G401.6 (cell line): ENCODE data around the gene TENT5A.

Experiments used
- FAIRE-seq: peaks from 2 replicates; lab custom pipeline; 2012; peaks lifted over from hg19 to GRCh38; lab: Jason Lieb, UNC

TENT5A gene

DNA sequence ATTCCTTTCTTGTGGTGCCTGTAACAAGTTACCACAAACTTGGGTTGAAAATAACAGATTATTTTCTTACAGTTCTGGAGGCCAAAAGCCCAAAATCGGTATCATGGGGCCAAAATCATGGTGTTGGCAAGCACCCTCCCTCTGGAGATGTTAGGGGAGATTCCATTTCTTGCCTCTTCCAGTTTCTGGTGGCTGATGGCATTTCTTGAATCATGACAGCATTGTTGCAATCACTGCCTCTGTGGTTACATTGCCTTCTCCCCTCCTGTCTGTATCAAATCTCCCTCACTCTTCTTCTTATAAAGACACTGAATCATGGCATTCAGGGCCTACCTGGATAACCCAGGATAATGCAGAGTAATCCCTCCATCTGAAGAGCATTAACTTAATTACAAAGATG is 17.9 kb upstream of the TENT5A start:
- FAIRE-seq = no peak

DNA sequence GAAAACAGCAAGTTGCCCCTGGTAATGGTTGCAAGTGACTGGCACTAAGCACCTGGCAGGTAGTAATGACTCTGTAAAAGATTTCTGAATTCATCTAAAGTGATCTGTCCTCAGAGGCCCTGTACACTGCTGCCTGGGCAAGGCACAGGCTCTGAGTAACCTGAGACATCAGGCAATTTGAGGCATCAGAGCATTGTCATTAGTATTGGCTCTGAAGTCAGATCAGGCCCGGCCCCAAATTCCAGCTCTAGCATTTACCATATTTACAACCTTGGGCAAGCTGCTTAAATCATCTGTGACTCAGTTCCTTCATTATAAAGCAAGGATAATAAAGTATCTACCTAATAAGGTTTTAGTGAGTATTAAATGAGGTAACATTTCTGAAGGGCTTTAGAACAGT is 17.3 kb upstream of the TENT5A start:
- no peak for FAIRE-seq

DNA sequence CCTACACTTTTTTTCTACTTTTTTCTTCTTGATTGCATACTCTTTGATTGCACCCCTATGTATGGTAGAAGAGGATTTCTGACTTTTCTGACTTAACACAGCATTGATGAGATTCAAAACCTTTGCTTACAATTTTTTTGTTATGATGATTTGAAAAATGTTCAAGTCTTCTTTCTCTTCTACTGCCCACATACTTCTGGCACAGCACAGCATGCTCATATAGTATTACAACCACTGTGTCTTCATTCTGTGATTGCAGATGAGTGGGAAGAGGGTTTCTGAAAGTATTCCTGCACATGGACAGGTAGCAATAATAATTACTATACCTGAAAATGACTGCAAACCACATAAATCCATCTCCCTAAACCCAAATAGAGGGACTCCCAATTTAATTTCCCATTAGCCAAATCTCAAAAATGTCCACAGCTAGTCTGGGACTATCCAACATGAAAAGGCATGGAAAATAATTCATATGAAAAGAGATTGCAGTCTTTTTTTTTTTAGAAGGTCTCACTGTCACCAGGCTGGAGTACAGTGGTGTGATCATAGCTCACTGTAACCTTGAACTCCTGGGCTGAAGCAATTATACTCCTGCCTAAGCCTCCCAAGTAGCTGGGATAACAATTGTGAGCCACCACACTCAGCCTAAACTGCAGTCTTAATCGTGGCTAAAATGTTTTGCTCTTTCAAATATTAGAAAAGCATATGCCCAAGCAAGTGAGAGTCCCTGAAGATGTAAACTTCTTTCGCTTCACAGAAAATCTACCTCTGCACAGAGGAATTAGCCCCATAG is 15.9 kb upstream of the TENT5A start:
- no peak for FAIRE-seq

DNA sequence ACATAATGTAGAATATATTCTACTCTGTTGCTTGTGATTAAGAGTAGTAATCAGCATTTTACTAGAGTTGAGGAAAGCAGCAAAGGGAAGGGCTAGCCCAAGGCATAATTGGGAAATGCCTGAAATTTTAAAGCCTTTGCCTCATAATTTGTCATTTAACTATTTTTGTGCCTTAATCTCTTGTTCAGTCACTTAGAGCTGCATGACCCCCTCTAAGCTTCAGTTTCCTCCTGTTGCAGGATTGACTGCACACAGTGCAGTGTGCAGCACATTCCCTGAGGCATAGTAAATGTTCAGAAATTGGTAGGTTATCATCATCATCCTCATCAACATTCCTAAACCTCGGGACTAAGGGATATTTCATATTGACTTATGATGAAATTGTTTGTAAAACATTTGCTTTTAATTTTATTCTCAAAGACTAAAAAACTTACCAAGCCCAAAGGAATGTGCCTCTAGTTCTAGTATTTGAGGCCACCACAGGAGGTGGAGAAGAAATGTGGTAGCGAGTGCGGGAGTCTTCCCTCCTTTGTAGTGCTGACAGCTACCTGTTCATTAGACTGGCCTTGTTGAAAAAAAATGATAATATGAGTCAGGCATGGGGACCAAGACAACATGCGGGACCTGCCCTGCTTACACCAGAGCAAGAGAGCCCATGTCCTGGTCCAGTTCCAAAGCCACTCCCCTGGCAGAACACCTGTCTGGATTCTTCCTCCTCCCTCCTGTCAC is 14.8 kb upstream of the TENT5A start:
- peak; percentile 71 for FAIRE-seq

DNA sequence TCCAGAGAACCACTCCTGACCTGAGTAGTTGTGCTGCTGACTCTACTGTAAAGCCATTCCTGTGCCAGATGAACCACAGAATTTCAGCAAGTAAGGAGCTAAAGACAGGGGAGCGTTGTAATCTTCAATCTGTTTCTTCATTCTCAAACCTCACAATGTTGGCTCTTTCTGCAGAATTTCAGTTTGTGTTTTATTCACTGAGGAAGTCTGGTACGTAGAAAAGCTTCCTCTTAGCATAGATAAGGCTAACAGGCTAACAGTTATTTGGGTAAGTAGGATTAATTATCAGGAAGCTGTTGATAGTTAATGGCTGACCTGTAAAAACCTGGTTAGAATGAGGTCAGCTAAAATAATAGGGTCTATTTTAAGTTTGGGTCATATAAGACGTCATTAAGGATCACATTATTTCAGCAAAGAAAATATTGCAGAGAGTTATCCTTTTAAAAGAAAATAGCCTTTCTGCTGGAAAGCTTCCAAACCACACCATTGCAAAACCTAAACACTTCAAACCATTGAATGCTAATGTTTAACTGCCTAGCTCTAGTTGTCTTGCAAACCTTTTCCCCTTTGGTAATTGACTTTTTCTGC is 14.1 kb upstream of the TENT5A start:
- FAIRE-seq = peak; percentile 77

DNA sequence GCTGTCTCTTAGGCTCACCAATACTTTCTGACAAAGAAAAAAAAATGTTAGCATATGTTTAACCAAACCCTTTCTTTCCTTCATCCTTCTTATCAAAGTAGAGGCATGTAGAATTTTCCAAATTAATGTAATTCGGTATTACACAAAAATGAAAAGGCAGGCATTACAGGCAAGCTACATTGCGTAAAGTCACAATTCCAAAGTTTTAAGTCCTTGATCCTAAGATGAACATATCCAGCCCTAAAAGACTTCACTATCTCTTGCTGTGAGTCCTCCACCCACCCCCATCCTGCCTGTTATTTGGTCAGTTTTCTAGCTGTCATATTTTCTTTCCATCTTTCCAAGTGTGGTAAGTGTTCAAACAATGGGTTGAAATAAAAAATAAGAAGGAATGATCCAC is 12.1 kb upstream of the TENT5A start:
- no peak for FAIRE-seq

DNA sequence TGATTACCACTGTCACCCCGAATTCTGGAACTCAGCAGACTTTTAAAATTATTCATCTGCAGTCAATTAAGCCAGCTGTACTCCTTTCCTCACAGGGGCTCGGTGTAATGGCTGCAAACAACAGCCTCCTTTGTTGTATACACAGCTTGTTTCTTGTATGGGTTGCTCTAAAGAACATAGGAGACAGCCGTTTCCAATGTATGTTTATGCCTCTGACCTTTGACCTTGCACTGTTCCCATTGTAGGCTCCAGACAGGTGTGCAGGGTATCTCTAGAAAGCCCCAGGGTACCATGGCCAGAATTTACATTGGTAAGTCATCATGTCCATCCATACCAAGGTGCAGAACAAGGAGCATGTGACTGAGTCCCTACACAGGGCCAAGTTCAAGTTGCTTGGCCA is 11.5 kb upstream of the TENT5A start:
- FAIRE-seq = no peak

DNA sequence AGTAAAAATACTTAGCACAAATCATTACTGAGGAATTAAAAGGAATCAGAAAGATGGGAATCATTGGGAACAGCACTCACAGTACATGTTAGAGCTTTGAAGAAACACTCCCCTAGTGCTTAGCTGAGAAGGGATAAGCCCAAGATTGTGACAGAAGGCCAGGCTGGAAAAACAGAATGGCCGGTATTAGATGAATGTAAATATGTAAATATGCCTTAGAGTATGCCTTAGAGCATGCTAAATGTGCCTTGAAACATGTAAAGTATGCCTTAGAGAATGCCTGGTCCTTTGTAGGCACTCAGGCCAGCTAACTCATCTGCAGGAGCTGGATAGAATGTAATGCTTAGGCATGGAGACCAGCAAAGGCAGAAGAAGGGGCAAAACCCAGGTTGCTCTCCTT is 10.6 kb upstream of the TENT5A start:
- no peak for FAIRE-seq

DNA sequence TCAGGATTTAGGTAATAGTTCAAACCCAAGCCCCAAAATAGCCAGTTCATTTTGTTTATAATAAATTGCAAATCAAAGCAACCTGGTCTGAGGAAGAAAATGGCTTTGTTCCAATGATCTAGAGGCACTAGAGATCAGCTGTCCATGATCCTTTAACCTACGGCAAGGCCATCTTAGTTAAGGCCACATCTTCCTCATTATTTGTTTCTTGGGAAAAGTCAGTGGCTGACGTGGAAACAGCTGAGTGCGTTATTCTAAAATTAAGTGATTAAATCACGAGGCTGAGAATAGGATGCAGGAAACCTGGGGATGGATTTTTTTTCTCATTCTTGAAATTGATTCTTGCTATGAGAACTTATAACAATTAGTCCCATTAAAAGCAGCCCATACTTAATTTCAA is 10.1 kb upstream of the TENT5A start:
- FAIRE-seq = no peak

DNA sequence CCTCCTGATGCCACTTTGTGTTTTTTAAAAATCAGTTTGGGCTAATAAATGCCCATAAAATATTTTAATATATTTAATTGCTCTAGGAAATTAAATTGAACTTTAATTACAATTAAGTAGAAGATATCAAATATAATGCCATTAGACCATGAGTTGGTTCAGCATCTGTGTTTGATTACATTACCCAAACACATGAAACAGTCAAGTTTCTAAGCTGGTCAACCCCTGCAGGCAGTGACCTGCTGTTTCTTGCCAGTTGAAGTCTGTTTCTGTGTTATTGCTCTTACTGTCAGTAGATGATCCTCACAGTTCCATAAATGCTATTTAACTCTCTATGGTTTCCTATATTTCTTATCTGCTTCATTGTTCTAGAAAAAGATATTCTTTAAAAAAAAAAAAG is 9.7 kb upstream of the TENT5A start:
- FAIRE-seq = no peak

DNA sequence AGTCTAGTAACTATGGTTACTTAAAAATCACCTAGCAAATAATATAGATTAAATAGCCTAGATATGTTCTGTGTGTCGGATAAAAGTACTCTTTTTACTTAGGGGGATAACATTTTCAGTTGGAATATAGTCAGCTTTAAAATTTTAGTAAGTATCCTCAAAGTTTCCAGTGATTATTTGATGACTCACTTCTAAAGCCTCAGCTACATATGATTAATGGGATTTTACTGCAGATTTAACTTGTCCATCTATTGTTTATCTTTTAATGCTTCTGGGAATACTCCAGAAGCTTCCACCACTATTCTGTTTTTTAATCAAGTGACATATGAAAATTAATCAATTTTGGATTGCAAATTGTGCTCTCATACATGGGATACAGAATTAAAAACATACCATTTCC is 8.7 kb upstream of the TENT5A start:
- no peak for FAIRE-seq

DNA sequence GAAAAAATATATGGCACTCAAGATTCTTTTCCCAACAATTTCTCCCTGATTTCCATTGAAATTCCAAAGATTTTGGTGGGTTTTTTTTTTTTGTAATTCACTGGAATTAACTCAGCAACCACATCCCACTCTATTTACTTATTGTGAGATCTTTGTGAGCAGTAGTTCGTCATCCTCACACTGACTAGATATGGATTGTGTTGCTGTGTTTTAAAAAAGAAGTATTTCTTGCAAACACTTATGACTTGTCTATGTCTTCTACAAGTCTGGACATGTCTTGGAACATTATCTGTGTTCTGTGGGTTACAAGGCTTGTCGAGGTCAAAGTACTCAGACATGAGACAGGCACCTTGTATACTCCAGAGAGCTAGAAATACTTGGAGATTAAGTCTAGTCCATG is 7.3 kb upstream of the TENT5A start:
- FAIRE-seq = no peak

DNA sequence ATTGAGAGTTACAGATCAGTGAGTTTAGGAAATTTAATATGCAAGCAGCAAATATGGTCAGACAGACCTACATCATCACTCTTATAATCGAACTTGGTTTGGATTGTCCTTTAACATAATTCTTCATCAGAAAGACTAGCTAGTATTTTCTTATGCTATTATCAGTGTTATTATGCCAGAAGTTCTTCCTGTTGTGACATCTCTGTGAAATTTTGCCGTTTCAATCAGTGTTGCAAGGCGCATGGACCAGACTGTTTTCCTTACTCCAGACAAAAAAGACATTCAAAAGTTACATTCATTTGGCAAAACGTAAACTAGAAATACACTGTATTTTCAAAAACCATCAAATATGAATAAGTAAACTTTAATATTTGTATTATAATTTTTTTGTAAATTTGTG is 5.7 kb upstream of the TENT5A start:
- FAIRE-seq = peak; percentile 54

DNA sequence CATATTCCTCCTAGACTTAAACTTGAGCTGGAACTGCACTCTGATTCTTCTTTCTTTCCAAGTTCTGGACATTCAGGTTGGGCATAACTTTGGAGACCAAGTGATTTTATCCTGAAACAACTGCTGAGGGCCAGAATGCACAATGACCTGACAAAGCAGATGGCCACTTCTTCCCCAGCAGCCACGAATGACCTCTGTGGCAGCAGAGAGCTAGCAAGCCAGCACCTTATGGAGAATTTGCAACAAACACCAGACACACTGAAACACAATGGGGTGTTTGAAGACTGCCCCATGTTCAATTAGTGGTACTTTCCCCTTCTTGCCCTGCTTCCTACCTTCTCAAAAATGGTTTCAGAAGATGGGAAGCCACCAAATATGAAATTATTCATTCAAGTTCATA is 4.2 kb upstream of the TENT5A start:
- FAIRE-seq = no peak

DNA sequence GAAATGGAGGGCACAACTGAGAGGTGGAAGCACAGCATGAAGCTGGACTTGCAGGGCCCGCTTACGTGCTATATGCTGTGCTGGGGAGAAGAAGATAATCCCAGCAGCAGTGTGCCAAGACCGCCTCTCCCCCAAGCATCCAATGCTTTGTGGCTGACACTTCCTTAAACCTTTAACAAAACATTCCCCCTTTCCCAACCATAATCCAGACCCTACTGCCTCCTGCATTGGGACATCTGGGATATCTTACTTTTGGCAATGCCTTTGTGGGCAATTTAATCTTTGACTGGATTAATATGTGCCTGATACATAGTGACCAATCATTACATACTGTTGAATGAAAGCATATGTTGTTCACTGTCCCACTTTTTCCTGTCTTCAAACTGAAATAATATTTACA is 3.1 kb upstream of the TENT5A start:
- FAIRE-seq = no peak

DNA sequence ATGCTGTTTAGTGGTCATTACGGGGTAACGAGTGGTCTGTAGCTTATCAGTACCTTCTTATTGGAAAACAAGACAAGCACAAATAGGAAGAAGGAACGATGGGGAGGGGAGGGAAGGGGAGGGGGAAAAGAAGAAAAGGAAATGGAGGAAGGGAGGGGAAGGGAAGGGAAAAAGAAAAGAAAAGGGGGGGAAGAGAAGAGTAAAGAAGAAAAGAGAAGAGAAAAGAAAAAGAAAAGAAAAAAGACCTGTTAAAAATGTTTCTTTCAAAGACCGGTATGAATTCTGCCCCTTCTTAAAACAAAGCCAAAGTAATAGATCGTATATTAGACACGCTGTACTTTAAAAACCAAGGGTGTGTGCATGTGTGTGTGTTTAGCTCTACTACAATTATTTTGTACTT is 2.4 kb upstream of the TENT5A start:
- no peak for FAIRE-seq

DNA sequence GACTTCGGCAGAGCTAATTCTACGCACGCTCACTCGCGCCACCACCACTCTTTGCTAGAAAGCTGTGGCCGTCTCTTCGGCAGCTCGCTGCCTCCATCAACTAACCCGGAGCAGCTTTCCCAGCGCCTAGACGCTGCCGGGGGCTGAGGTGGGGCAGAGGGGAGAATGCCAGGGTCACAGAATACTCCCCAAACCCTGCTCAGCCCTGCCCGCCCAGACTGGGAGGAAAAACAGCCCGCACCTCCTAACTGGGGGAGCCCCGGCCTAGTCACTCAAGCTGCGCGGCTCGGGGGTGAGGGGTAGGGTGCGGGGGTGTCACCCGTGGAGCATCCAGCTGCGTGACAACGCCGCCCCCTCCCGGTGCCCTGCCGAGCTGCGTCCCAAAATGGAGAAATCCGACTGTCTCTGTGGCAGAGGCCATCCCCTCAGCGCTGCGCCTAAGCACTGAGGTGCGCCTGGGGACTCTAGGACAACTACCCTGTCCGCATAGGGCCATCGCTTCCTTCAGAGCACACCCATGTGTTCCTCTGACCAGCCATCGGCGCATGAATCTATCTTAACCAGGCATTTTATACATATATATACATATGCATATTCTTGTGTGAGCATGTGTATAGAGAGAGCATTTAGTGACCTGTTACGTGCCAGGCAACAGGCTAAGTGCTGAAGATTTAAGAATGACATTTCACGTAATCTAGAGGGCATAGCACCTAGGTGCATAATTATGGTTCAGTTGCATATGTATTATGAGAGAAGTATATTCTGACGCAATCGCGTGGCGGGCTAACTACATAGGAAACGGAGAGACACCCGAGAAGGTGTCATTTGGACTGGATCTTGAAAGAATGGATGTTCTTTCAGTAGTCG is 1.5 kb upstream of the TENT5A start:
- FAIRE-seq = no peak

DNA sequence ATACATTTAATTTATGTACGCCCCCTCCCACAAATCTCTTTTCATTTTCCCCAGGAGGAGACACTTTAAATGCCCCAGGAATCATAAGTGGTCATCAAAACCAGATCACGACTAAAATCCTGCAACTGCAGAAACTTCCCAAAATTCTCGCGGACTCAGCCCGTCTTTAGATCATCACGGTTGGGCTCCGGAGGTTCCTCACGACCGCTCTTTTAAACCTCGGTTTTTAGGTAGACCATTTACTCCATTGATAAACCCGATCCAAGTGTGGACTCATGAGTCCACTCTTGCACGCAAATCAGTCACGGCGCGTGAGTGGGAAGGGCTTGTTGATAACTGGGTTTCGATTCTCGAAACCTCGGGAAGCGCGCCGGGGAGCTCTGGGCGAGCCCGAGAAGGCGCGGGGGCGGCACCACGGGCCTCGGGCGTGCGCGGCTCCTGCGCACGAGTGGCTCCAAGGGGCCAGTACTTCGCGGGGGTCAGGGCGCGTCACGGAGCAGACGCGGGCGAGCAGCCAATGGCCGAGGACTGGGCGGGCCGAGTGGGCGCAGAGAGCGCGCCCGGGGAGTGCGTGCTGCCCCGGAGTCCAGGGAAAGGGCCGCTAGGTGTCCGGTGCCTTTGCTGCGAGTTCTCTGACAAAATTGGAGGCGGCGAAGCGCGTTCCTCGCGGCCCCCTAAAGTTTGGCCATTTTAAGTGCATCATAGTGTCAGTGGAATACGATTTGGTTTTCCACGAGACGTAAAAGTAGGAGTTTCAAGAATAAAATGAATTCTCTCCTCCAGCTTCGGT is 635 bp upstream of the TENT5A start:
- FAIRE-seq = no peak

DNA sequence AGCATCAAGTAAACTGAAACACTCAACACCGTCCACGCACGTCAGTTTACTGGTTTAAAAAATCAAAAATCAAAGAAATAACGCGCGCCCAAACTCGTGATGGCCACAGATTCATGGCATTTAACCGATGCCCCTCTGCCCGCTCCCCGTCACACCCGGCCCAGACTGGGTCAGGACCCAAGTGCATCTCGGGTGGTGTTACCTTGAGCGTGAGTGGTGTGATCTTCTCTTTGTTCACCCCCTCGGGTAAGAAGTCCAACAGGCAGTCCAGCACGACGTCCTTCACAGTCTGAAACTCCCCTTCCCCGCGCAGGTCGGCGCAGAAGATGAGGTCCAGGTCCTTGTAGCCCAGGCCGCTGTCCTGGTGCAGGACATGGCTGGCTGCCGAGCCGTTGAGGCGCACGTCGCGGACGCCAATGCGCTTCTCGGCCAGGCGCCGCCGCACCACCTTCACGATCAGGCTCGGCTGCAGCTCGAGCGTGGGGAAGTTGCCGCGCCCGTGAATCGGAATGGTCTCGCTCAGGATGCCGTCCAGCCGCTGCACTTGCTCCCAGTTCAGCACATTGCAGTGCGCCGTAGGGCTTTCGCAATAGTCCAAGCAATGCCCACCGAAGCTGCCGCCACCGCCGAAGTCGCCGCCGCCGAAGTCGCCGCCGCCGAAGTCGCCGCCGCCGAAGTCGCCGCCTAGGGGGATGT is 945 bp downstream of the TENT5A start:
- no peak for FAIRE-seq

DNA sequence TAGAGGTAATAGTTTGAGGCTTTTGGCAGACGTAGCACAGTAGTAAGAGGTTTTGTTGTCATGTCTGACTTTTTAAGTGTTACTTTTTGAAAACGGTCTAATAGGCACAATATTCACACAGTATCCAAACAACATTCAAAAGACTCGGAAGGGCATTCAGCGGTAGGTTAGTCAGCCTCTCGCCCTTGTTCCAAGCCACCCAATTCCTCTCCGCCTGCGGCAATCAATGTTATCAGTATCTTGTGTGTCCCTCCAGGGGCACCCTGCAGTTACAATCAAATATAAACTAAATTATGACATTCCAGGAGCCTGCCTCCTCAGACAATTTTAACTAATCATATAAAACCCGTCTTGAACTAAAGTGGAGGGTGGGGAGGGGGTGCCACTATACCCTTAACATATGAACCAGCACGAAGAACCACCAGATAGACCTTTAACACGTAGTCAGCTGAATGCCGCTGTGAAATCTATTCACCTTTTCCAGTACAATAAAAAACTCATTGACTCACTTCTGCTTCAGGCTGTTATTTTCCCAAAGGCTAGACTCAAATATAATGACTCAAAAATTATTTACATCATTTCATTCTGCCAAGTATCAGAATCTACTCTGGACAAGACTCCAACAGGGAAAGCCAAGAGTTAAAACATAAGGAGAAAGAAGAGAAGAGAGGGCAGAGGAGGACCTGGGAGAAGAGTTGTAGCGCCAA is 1.6 kb downstream of the TENT5A start:
- FAIRE-seq = no peak

DNA sequence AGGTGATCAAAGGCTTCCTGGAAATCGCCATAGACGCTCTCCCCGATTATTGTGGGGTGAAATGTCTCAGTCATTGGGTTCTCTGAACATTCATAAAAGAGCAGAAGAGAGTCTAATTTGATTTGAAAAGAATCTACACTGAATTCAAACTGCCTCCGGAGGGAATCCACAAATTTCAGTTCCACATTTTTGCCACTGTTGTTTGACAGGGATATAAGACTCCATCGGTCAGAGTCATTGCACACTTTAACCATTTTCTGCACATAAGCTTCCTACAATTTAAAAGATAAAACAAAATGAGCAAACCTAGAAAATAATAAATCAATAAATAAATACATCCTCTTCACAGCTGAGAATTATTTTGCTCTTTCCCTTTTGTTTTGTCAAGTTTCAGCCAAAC is 2.3 kb downstream of the TENT5A start:
- no peak for FAIRE-seq
